Brain microvascular endothelial cell (primary cell): ENCODE measurements around the gene TMED6.

Source experiments
- DNase-seq: peaks from one replicate; pipeline ENCODE4 v3.0.0-alpha.2; 2020
- H3K27ac ChIP-seq: fragments of 250-450 bp; sonication (Bioruptor Pico); 2 replicates; pipeline ENCODE4 v1.5.1; 2020; ENCODE audit warnings: mild to moderate bottlenecking, moderate library complexity
- H3K27me3 ChIP-seq: fragments of 250-450 bp; sonication (Bioruptor Pico); replicated peaks from 2 replicates; pipeline ENCODE4 v1.5.1; 2020; ENCODE audit warnings: mild to moderate bottlenecking
- H3K36me3 ChIP-seq: fragments of 250-450 bp; sonication (Bioruptor Pico); replicated peaks from 2 replicates; pipeline ENCODE4 v1.5.1; 2020; ENCODE audit warnings: mild to moderate bottlenecking
- H3K4me3 ChIP-seq: 2 replicates; pipeline ENCODE4 v1.5.1; 2011; ENCODE audit warnings: low read depth, mild to moderate bottlenecking, control low read depth, low read length, moderate library complexity
- in situ Hi-C: cut with HindIII; loops from 2 replicates; pipeline ENCODE4 v1.10.0; 2017; ENCODE audit warnings: low sequenced_read_pairs, low pct_ligation_motif_present
- TF ChIP-seq, protein P1 (sequence below): IDR thresholded peaks from 2 replicates; pipeline ENCODE4 v1.5.1; 2011; ENCODE audit warnings: low read depth, mild to moderate bottlenecking, moderate library complexity, low read length, control low read depth, inconsistent platforms; ENCODE audit errors: missing control alignments

TMED6 gene

DNA sequence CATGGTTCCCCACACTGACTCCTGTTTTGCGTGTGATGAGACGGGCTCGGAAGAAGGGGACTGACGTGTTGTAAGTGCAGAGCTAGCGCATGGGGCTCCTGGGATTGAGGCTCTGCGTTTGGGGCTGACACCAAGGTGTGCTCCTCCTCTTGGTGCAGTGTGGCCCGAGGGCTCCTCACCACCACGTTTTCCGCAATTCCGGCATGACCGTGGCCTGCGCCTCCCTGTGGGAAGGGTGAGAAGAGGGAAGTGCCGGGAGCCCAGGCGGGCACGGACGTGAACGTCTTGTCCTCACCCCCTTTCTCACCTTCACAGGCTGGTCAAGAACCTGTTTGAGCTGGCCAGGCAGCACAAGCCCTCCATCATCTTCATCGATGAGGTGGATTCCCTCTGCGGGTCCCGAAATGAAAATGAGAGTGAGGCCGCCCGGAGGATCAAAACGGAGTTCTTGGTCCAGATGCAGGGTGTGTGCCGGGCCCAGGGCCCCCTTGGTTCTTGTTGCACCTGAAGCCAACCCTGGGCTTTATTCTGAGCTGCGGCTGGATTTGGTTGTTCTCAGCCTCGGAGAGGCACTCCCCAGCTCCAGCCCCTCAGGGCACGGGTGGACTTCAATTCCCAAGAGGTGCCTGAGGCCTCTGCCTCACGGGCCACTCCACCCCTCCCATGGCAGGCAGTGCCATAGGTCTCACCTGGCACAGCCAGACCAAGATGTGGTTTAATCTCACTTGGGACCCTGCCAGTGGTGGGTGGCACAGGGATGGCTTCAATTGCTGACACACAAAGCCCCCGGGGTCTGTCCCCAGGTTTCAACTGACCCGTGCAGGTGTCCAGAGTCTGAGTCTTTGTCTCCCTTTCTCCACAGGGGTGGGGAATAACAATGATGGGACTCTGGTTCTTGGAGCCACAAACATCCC, 31.5 kb downstream of the TMED6 start:
- no peak for DNase-seq
- in situ Hi-C loops: no loop called here
- H3K36me3 ChIP-seq: peaks cover 91% of the 10 kb centered on the region

DNA sequence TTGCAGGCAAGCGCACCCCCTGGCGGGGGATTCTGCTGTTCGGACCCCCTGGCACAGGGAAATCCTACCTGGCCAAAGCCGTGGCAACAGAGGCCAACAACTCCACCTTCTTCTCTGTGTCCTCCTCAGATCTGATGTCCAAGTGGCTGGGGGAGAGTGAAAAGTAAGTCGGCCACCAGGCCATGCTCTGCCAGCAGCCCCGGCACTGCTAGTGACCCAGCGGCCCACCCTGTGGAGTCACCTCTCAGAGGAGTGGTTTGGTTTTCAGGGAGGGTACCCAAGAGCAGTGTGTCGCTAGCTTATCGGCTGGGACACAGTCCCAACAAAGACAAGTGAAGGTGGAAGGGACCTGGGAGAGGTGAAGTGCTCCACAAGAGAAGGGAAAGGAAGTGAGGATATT, 32.2 kb downstream of the TMED6 start:
- Histone ChIP-seq H3K36me3 (peaks cover 84% of the 10 kb centered on the region), H3K27me3 (no peaks in the 10 kb centered on the region), H3K27ac (no peak overlapping the region), H3K4me3 (no peak overlapping the region)
- in situ Hi-C loops: no loop called here
- TF ChIP-seq, protein P1, sequence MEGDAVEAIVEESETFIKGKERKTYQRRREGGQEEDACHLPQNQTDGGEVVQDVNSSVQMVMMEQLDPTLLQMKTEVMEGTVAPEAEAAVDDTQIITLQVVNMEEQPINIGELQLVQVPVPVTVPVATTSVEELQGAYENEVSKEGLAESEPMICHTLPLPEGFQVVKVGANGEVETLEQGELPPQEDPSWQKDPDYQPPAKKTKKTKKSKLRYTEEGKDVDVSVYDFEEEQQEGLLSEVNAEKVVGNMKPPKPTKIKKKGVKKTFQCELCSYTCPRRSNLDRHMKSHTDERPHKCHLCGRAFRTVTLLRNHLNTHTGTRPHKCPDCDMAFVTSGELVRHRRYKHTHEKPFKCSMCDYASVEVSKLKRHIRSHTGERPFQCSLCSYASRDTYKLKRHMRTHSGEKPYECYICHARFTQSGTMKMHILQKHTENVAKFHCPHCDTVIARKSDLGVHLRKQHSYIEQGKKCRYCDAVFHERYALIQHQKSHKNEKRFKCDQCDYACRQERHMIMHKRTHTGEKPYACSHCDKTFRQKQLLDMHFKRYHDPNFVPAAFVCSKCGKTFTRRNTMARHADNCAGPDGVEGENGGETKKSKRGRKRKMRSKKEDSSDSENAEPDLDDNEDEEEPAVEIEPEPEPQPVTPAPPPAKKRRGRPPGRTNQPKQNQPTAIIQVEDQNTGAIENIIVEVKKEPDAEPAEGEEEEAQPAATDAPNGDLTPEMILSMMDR: no peak
- no peak for DNase-seq

More for the DNA sequence above, 31.5 kb downstream of the TMED6 start:
- Histone ChIP-seq H3K4me3 (no peak overlapping the region), H3K27me3 (no peaks in the 10 kb centered on the region), H3K27ac (no peak overlapping the region)
- TF ChIP-seq, protein P1: no peak

DNA sequence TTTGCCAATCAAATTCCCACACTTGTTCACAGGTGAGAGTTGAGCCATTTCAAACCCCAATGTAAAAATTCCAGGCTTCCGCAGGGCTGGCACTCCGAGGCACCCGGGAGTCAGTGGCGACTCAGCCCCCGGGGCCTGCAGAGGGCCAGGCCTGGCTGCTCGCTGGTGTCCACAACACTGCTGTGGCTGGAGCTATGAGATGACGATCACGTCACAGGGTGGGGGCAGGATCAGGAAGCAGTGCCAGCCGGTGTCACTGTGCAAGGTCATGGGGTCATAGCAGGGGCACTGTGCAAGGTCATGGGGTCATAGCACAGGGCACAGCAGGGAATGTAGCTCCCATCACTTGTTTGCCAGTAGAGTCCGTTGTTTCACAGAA, 32.7 kb downstream of the TMED6 start:
- in situ Hi-C loops: no loop called here
- Histone ChIP-seq H3K27ac (no peak overlapping the region), H3K27me3 (no peaks in the 10 kb centered on the region), H3K4me3 (no peak overlapping the region), H3K36me3 (peaks cover 79% of the 10 kb centered on the region)
- no peak for DNase-seq
- TF ChIP-seq, protein P1: no peak

DNA sequence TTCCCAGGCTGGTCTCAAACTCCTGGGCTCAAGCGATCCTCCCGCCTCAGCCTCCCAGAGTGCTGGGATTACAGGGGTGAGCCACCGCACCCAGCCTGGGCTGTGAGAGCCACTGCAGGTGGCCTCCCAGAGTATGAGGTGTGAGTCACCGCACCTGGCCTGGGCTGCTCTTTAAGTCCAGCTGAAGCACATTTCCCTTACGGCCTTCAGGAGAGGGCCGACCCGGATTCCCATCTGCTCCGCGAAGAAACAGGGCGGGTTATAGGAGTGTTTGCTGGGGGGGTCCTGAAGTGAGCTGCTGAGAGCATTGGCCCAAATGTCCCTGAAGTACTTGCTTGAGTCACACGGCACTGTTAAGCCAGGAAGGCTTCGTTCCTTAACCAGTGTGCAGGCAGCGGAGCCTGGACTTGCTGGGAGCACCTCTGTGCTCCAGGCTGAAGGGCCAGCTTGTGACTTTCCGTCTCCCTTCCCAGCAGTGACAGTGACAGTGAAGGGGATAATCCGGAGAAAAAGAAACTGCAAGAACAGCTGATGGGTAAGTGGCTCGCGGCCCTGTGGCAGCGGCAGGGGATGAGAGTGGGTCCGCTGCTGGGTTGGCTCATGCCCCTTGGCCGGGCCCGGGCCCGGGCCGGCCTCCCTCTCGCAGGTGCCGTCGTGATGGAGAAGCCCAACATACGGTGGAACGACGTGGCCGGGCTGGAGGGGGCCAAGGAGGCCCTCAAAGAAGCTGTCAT, 33.2 kb downstream of the TMED6 start:
- H3K4me3 ChIP-seq: no peak overlapping the region
- no peak overlapping the region for H3K27ac ChIP-seq
- H3K36me3 ChIP-seq: peaks cover 75% of the 10 kb centered on the region
- DNase-seq: no peak
- no peaks in the 10 kb centered on the region for H3K27me3 ChIP-seq
- in situ Hi-C loops: no loop called here
- TF ChIP-seq, protein P1: no peak

DNA sequence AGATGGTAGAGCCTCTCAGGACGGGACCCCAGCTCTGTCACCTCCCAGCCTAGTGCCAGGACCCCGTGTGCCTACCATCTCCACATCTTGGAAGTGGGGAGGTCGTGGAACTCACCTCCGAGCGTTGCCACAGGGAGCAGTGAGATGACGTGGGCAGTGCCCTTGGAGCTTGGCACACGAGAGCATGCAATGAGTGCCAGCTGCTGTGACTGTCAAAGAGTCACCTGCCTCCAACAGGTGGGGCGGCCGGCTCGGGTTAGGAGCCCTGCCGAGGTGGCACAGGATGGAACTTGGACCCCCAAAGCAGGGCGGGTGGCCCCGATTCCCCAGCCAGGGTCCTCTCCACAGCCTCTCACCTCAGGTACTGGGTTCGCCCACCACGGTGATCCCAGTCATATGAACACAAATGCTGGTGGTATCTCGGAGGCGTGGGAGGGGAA, 35.0 kb downstream of the TMED6 start:
- no peak overlapping the region for H3K4me3 ChIP-seq
- TF ChIP-seq, protein P1: no peak
- no peak for DNase-seq
- in situ Hi-C loops: no loop called here
- no peak overlapping the region for H3K27ac ChIP-seq
- no peaks in the 10 kb centered on the region for H3K27me3 ChIP-seq
- H3K36me3 ChIP-seq: peaks cover 58% of the 10 kb centered on the region
